ENCODE results near the gene TMEM95.

- TF ChIP-seq CTCF (IDR thresholded peaks at IDR 0.05 in 4 of 5, conservative IDR thresholded peaks at IDR 0.05 in 1 of 5): no peak
- TF ChIP-seq POLR2A (IDR thresholded peaks at IDR 0.05): no peak
Measured at GRCh38 chr17:7357381-7357780, 2.4 kb downstream of the TMEM95 start.

Measured in gastrocnemius medialis (tissue), 4 donors.